IPS-15b (cell line): ENCODE results near the gene TTR.

Experiments used
- H3K27me3 ChIP-seq: one replicate; pipeline ENCODE4 v1.6.1; 2013; ENCODE audit warnings: low read length; ENCODE audit not compliant: control insufficient read depth, insufficient read depth
- H3K36me3 ChIP-seq: one replicate; pipeline ENCODE4 v1.6.1; 2013; ENCODE audit warnings: low read length; ENCODE audit not compliant: control insufficient read depth, insufficient read depth
- H3K4me1 ChIP-seq: one replicate; pipeline ENCODE4 v1.6.1; 2013; ENCODE audit warnings: mild to moderate bottlenecking, low read length; ENCODE audit not compliant: control insufficient read depth, insufficient read depth
- H3K4me3 ChIP-seq: one replicate; pipeline ENCODE4 v1.5.1; 2013; ENCODE audit warnings: low read depth, low read length
- H3K9ac ChIP-seq: one replicate; pipeline ENCODE4 v1.6.1; 2013; ENCODE audit warnings: low read depth, mild to moderate bottlenecking, low read length
- H3K9me3 ChIP-seq: one replicate; pipeline ENCODE4 v1.6.1; 2013; ENCODE audit warnings: mild to moderate bottlenecking, low read length; ENCODE audit not compliant: control insufficient read depth, insufficient read depth

The TTR gene

DNA sequence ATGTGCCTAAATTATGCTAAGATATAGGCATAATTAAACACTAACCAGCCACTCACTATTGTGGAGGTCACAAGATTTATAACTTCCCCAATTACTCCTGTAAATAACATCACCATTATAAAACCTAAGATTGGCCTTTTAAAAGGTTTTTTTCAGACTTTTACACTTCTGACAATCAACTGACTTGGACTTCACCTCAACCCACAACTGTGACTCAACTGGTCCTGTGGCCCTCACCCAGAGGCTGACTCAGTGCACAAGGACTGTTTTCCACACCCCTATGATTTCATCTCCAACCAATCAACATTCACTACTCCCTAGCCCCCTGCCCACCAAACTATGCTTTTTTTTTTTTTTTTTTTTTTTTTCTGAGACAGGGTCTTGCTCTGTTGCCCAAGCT is 11.6 kb downstream of the TTR start:
- no peaks in the 10 kb centered on the region for H3K4me1 ChIP-seq

DNA sequence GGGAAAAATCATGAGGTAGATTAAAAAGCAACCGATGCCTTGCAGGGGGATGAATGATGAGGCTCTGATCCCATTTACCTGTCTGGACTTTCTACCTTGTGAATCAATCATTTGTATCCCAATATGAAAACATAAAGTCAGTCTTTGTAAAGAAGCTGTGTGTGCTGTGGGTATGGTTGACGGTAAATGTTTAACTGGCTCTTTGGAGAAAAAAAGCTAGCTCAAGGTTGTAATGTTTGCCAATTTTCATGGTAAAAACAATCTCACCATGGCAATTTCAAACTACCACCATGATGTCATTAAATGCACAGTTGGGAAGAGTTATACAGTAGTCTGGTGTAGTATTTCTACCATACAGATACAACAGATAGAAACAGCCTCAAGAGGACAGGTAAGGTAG is 14.6 kb downstream of the TTR start:
- no peak overlapping the region for H3K9ac ChIP-seq
- H3K4me3 ChIP-seq: no peak overlapping the region
- H3K4me1 ChIP-seq: peaks cover 2% of the 10 kb centered on the region
- H3K27me3 ChIP-seq: no peaks in the 10 kb centered on the region
- H3K9me3 ChIP-seq: no peaks in the 10 kb centered on the region
- no peaks in the 10 kb centered on the region for H3K36me3 ChIP-seq

More for the DNA sequence above, 11.6 kb downstream of the TTR start:
- Histone ChIP-seq H3K27me3 (no peaks in the 10 kb centered on the region), H3K9ac (no peak overlapping the region), H3K36me3 (no peaks in the 10 kb centered on the region), H3K4me3 (no peak overlapping the region), H3K9me3 (no peaks in the 10 kb centered on the region)

DNA sequence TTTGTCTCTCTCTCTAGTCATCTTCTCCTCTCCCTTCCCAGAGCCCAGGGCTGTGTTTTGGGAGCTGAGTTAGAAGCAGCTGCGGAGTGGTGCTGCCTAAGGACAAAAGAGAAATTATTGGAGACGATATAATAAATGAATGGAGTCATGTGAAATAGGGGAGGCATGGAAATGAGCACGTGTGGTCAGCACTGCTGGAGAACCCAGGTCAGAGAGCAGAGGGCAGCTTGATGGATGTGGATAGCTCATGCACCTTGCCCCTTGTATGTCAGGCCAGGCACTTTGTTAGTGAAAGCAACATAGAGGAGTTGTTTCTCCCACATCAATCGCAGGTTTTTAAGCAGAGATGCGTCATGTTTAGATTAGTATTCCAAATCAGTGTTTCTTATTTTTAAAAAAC is 15.7 kb downstream of the TTR start:
- no peaks in the 10 kb centered on the region for H3K36me3 ChIP-seq
- H3K9me3 ChIP-seq: no peaks in the 10 kb centered on the region
- no peaks in the 10 kb centered on the region for H3K27me3 ChIP-seq
- H3K9ac ChIP-seq: no peak overlapping the region
- peaks cover 2% of the 10 kb centered on the region for H3K4me1 ChIP-seq
- no peak overlapping the region for H3K4me3 ChIP-seq

DNA sequence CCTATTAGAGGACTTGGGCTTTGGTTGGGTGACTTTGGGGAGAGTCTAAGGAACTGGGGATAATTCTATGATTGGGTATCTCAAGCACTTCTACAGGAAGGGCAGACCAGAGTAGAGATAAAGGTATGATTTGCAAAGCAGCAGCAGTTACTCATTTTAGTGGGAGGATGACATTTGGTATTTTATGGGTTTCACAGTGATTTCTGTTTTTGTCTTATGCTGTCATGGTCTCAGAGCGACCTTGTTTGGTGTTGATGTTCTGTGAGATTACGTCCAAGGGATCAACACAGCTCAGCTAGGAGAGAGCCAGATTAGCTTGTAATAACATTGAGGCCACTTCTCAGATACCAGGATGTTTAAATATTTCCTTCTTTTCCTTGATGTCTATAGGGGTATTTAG is 18.2 kb downstream of the TTR start:
- Histone ChIP-seq H3K4me1 (peaks cover 2% of the 10 kb centered on the region), H3K9me3 (no peaks in the 10 kb centered on the region), H3K9ac (no peak overlapping the region), H3K27me3 (no peaks in the 10 kb centered on the region), H3K36me3 (no peaks in the 10 kb centered on the region), H3K4me3 (no peak overlapping the region)

DNA sequence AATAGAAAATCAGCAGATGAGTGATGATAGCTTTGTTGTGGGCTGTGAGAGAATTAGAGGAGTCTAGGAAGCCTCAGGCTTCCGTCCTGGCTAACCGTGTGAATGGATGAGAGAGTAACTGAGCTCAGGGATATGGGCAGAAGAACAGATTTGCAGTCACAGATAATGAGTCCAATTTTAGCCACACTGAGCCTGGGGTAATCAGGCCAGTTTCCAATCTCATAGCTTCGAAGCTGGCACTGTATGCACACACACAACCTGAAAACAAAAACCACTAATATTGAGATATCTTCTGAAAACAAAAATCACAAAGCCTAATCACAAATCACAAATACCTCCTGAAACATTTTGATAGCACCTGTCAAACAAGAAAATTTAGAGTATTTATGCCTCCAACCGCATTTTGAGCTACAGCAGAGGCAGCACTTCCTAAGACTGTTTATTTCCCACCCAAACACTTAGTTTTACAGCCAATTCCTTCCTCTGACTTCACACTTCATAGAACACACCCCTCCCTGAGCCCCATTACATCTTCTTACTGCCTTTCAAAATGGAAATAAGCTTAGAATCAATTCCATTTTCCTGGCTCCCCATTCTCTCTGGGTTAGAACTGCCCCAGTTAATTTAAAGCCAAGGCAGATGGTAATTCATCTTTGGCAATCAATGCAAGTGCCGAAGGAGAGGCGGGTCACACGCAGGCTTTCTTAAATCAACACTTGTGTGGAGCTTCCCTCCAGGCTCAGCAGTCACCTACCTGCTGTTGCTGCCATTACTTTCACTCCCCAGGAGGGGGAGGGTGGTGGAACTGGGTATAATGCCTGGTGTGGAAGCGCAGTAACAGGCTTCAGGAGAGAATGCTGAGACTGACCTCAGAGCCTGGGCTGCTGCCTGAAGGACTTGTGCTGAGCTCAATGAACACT is 18.9 kb downstream of the TTR start:
- Histone ChIP-seq H3K27me3 (no peaks in the 10 kb centered on the region), H3K4me1 (peaks cover 2% of the 10 kb centered on the region), H3K36me3 (no peaks in the 10 kb centered on the region), H3K9me3 (no peaks in the 10 kb centered on the region), H3K4me3 (no peak overlapping the region), H3K9ac (no peak overlapping the region)

DNA sequence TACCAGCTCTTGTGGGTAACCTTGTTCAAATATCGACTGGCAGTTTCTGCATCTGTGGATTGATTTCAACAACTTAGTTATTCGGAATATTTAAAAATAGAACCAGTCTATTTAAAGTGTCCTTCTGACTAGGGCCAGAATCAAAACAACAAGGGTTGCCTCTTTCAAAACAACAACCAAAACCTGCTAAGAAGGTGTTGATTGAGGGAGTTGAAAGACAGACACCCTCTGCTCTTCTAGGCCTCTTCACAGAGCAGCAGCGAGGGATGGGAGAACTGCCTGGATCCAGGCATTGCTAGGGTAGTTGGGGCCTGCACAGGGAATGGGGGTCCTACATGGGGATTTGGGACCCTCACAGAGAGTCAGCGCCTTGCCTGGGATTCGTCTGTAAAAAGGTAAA is 19.8 kb downstream of the TTR start:
- no peak overlapping the region for H3K4me3 ChIP-seq
- H3K27me3 ChIP-seq: no peaks in the 10 kb centered on the region
- peaks cover 2% of the 10 kb centered on the region for H3K4me1 ChIP-seq
- no peak overlapping the region for H3K9ac ChIP-seq
- no peaks in the 10 kb centered on the region for H3K36me3 ChIP-seq
- no peaks in the 10 kb centered on the region for H3K9me3 ChIP-seq

DNA sequence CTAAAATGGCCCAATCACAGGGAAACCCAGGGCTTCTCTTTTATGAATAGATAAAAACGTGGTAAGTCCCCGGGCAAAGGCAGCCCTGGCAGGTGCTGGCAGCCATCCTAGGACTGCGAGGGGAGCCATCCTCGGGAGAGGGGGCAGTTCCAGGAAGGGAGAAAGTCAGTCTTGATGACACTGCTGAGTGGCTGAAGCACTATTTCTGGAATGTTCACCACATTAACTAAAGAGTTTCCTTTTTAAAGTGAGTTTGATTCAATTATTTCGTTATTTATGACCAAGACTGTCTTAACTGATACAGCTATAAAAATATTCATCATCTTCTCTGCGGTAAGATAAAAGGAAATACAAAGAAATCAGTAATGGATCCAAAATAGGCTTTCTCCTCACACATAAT is 20.4 kb downstream of the TTR start:
- Histone ChIP-seq H3K9ac (no peak overlapping the region), H3K9me3 (no peaks in the 10 kb centered on the region), H3K27me3 (no peaks in the 10 kb centered on the region), H3K4me3 (no peak overlapping the region), H3K36me3 (no peaks in the 10 kb centered on the region), H3K4me1 (peaks cover 5% of the 10 kb centered on the region)

DNA sequence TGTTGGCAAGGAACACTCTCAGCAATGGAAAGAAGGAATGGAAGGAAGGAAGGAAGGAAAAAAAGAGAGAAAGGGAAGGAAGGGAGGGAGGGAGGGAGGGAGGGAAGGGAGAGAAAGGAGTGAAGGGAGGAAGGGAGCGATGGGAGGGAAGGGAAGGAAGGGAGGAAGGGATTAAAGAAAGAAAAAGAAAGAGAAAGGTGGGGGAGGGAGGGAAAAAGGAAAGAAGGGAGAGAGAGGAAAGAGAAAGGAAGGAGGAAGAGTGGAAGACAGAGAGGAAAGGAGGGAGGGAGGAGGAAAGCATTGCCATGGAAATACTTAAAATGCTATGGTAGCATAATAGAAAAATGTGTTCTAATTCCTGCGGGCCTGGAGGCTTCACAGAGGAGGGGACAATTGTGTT is 22.4 kb downstream of the TTR start:
- no peaks in the 10 kb centered on the region for H3K27me3 ChIP-seq
- H3K9ac ChIP-seq: no peak overlapping the region
- no peaks in the 10 kb centered on the region for H3K9me3 ChIP-seq
- H3K36me3 ChIP-seq: no peaks in the 10 kb centered on the region
- H3K4me1 ChIP-seq: peaks cover 5% of the 10 kb centered on the region
- H3K4me3 ChIP-seq: no peak overlapping the region

DNA sequence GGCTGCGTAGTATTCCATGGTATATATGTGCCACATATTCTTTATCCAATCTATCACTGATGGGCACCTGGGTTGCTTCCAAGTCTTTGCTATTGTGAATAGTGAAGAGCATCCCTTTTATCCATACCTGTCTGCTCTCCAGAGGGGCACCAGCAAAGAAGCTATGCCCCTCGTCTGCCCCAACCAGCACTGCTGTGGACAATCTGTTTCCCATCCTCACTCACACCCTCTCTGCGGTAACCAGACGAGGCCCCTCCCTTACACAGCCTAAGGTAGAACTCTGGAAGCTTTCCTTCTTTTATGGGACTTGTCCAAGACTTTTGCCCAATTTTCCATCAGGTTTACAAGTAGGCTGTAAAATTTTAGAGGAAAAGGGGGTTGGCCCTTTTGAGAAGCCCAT is 24.9 kb downstream of the TTR start:
- H3K27me3 ChIP-seq: no peaks in the 10 kb centered on the region
- H3K9ac ChIP-seq: no peak overlapping the region
- no peak overlapping the region for H3K4me3 ChIP-seq
- no peaks in the 10 kb centered on the region for H3K36me3 ChIP-seq
- H3K4me1 ChIP-seq: peaks cover 3% of the 10 kb centered on the region
- no peaks in the 10 kb centered on the region for H3K9me3 ChIP-seq

DNA sequence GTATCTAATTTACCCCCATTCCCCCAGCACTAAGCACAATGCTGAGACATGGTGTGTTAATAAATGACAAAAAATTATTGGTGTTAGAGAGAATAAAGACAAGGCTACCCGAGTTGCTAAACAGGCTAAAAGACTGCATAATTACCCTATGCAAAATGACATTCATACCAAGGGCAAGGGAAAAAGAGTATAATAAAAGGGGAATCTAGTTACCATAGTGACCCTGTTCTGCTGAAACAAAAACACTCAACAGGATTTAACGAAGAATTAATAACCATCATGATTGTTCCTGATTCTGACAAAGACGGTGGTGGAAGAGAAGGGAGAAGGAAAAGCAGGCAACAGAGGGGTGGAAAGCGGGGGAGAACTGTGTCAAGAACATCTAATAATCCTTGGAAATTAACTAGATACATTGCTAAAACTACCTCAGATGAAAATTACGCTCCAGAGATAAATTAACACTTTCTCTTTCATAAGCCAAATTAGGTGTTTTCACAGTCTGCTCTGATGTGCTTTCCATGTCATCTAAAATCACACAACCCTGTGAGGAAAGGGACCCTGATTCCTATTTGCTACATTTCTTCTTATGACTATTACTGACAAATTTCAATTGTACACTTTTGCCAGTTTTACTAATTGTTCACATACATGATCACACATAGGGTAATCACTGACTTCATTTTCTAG is 25.5 kb downstream of the TTR start:
- Histone ChIP-seq H3K4me1 (peaks cover 3% of the 10 kb centered on the region), H3K27me3 (no peaks in the 10 kb centered on the region), H3K4me3 (no peak overlapping the region), H3K9ac (no peak overlapping the region), H3K36me3 (no peaks in the 10 kb centered on the region), H3K9me3 (no peaks in the 10 kb centered on the region)

DNA sequence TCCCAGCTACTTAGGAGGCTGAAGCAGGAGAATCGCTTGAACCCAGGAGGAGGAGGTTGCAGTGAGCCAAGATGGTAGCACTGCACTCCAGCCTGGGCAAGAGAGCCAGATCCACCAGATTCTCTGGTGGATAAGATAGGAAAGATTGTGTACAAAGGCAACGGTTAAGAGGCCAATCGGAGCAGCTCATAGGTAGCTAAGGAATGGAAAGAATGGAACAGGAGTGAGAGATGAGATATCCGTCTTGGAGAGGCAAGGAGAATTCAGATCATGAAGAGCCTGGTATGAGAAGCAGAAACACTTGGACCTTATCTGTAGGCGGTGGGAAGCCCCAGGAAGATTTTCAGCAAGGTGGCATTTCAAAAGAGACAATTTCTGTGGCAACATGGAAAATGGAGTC is 27.1 kb downstream of the TTR start:
- H3K9me3 ChIP-seq: no peaks in the 10 kb centered on the region
- peaks cover 3% of the 10 kb centered on the region for H3K4me1 ChIP-seq
- no peak overlapping the region for H3K9ac ChIP-seq
- H3K4me3 ChIP-seq: no peak overlapping the region
- H3K36me3 ChIP-seq: no peaks in the 10 kb centered on the region
- H3K27me3 ChIP-seq: no peaks in the 10 kb centered on the region

DNA sequence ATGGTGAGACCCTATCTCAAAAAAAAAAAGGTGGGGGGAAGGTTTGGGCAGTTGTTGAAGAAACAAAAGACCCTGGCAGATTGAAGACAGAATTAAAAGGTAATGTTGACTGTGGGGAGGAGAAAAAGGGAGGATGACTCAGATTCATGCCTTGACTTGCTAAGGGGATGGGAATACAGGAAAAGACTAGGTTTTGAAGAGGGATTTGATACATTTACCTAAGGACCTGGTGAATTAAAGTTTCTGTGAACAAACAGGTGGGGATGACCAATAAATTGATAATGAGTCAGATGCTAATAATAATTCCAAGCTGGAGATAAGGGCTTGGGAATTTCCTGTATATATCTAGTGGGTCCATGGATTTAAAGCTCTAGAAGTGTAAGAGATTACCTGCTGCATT is 27.6 kb downstream of the TTR start:
- H3K27me3 ChIP-seq: no peaks in the 10 kb centered on the region
- no peak overlapping the region for H3K9ac ChIP-seq
- peaks cover 3% of the 10 kb centered on the region for H3K4me1 ChIP-seq
- H3K9me3 ChIP-seq: no peaks in the 10 kb centered on the region
- H3K4me3 ChIP-seq: no peak overlapping the region
- H3K36me3 ChIP-seq: no peaks in the 10 kb centered on the region
